Skeletal muscle satellite cell (primary cell): Measurements from ENCODE around the gene NCKAP5L.
"Not testable (repeated sequence)": the region's sequence is repeated elsewhere in the genome, so short reads cannot be mapped to it uniquely, and the experiment has no call there.

Experiments
- H3K27me3 ChIP-seq: 2 replicates; pipeline ENCODE4 v1.7.0; 2013; ENCODE audit warnings: low read length; ENCODE audit not compliant: control insufficient read depth, insufficient read depth
- H3K36me3 ChIP-seq: 2 replicates; pipeline ENCODE4 v1.7.0; 2013; ENCODE audit warnings: mild to moderate bottlenecking, control low read depth, low read length; ENCODE audit not compliant: insufficient read depth
- H3K4me1 ChIP-seq: 2 replicates; pipeline ENCODE4 v1.7.0; 2013; ENCODE audit warnings: low read length; ENCODE audit not compliant: control insufficient read depth, insufficient read depth
- H3K4me2 ChIP-seq: 2 replicates; pipeline ENCODE4 v1.7.0; 2013; ENCODE audit warnings: mild to moderate bottlenecking, low read length
- H3K4me3 ChIP-seq: 2 replicates; pipeline ENCODE4 v1.7.0; 2013; ENCODE audit warnings: low read length
- H3K9ac ChIP-seq: 2 replicates; pipeline ENCODE4 v1.7.0; 2013; ENCODE audit warnings: mild to moderate bottlenecking, low read depth, low read length, moderate library complexity
- H3K9me3 ChIP-seq: replicated peaks from 2 replicates; pipeline ENCODE4 v1.7.0; 2013; ENCODE audit warnings: mild to moderate bottlenecking, control low read depth, low read length

Gene NCKAP5L

DNA sequence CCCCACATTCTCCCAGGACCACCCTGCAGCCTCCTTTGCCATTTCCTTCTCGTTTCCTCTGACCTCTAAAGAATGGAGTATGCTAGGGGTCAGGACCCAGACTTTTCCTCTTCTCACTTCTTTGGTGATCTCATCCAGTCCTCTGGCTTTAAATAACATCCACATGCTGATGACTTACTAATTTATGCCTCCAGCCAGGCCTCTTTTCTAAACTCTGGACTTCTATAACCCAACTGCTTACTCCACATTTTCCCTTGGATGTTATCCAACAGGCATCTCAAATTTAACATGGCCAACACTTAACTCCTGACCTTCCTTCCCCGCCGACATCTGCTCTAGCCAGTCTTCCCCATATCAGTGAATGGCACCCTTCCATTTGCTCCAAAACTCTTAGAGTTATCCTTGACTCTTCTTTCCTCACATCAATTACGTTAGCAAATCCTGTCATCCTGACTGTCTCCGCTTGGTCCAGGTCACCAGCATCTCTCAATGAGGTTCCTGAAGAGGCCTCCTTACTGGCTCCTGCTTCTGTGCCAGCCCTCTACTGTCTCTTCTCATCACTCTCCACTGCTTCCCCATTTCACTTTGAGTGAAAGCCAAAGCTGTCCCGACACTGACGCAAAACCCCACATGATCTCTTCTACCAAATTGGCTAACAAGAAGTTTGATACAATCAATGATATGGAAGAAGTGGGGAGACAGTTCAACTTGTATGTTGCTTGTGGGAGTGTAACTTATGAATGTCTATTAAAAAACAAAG lies 44.1 kb downstream of the NCKAP5L start:
- no peak overlapping the region for H3K4me3 ChIP-seq
- H3K9me3 ChIP-seq, result peaks cover 6% of the 10 kb centered on the region
- H3K27me3 ChIP-seq, result peaks cover 4% of the 10 kb centered on the region
- no peaks in the 10 kb centered on the region for H3K36me3 ChIP-seq
- H3K4me2 ChIP-seq, result no peak overlapping the region
- no peak overlapping the region for H3K9ac ChIP-seq
- H3K4me1 ChIP-seq, result peaks cover 16% of the 10 kb centered on the region

DNA sequence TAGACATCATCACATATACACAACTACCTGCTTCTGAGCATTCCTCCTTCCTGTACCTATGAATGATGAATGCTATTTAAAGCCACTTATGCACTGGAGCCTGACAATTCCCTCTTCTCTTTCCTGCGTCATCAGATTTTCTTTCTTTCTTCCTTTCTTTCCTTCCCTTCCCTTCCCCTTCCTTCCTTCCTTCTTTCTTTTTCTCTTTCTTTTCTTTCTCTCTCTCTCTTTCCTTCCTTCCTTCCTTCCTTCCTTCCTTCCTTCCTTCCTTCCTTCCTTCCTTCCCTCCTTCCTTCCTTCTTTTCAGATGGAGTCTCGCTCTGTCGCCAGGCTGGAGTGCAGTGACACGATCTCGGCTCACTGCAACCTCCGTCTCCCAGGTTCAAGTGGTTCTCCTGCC lies 47.3 kb downstream of the NCKAP5L start:
- H3K27me3 ChIP-seq, H3K4me3 ChIP-seq, H3K4me2 ChIP-seq, H3K9me3 ChIP-seq, H3K36me3 ChIP-seq, H3K9ac ChIP-seq: not testable (repeated sequence)
- peaks cover 16% of the 10 kb centered on the region for H3K4me1 ChIP-seq

DNA sequence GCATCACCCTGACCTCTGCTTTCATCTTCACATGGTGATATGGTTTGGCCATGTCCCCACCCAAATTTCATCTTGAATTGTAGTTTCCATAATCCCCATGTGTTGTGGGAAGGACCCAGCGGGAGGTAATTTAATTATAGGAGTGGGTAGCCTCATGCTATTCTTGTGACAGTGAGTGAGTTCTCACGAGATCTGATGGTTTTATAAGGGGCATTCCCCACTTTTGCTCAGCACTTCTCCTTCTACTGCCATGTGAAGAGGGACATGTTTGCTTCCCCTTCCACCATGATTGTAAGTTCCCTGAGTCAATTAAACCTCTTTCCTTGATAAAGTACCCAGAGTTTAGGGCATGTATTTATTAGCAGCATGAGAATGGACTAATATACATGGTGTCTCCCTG lies 48.6 kb downstream of the NCKAP5L start:
- Histone ChIP-seq H3K9me3 (no peaks in the 10 kb centered on the region), H3K36me3 (no peaks in the 10 kb centered on the region), H3K4me2 (no peak overlapping the region), H3K9ac (no peak overlapping the region), H3K4me3 (no peak overlapping the region), H3K27me3 (peaks cover 4% of the 10 kb centered on the region), H3K4me1 (peaks cover 10% of the 10 kb centered on the region)

DNA sequence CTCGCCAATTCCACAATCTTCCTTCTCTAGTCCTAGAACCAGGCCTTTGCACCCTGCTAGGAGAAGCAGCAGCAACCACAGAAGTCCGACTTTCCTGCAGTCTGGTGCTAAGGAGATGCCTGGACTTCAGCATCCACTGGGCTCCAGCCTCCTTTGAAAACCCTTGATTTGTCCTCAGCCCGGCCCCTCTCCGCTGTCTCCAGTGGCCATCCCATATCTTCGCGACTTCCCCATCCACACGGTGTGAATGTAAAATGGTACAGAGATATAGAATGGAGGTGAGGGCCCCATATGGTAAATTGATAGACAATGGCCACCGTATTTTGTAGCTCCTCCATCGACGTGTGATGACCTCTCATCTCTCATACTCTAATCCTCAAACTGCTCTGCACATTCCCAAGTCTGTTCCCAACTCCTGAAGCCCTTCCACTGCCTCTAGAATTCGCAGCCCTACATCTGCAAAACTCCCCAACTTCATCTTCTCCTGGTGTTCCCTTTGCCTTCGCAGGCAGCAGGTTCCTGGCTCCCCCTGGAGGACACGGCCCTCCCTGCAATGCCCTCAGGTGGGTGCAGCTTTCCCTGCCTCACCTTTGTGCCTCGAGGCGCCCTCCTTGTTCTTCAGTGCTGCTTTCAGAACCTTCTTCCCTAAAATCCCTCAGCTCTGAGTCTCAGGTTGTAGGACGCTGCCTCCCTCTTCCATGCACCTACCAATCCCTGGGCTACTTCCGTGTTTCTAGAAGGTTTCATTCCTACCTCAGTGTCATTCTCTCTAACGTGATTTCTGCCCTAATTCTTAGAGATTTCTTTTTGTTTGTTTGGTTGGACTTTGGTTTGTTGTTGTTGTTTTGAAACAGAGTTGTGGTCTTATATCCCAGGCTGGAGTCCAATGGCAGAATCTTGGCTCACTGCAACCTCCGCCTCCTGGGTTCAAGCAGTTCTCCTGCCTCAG lies 50.1 kb downstream of the NCKAP5L start:
- no peak overlapping the region for H3K9ac ChIP-seq
- peaks cover 4% of the 10 kb centered on the region for H3K27me3 ChIP-seq
- no peaks in the 10 kb centered on the region for H3K9me3 ChIP-seq
- no peak overlapping the region for H3K4me2 ChIP-seq
- no peaks in the 10 kb centered on the region for H3K4me1 ChIP-seq
- no peaks in the 10 kb centered on the region for H3K36me3 ChIP-seq
- H3K4me3 ChIP-seq, result no peak overlapping the region

DNA sequence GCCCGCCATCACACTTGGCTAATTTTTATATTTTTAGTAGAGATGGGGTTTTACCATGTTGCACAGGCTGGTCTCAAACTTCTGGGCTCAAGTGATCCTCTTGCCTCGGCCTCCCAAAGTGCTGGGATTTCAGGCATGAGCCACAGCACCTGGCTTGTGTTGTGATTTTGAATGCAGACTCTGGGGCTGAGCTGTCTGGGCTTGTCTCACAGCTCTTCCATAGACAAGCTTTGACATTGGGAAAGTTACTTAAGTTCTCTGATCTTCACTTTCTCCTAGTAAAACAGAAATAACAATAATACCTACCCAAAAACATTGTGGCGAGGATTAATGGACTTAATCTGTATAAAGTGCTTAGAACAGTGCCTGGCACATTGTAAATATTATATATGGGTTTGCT lies 50.9 kb downstream of the NCKAP5L start:
- no peaks in the 10 kb centered on the region for H3K4me1 ChIP-seq
- no peak overlapping the region for H3K4me2 ChIP-seq
- no peaks in the 10 kb centered on the region for H3K36me3 ChIP-seq
- H3K9ac ChIP-seq, result no peak overlapping the region
- H3K4me3 ChIP-seq, result no peak overlapping the region
- no peaks in the 10 kb centered on the region for H3K9me3 ChIP-seq
- H3K27me3 ChIP-seq, result peaks cover 4% of the 10 kb centered on the region

DNA sequence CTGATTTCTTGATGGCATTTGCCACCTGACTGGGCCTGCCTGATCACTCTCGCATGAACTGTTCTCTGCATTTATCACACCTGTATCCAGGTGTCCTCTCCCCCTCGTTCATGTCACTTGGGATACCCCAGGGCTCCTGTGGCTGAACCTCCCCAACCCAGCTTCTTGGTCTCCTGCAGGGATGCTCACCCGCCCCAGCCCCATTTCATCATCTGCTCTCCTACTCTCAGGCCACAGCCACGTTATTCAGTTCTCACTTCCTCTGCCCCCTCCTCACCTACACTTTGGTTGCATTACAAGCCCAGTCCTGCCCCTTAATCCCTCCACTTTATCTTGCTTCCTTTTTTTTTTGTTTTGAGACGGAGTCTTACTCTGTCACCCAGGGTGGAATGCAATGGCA lies 51.4 kb downstream of the NCKAP5L start:
- H3K36me3 ChIP-seq, result no peaks in the 10 kb centered on the region
- no peaks in the 10 kb centered on the region for H3K4me1 ChIP-seq
- H3K4me3 ChIP-seq, result no peak overlapping the region
- H3K9me3 ChIP-seq, result no peaks in the 10 kb centered on the region
- no peak overlapping the region for H3K9ac ChIP-seq
- no peak overlapping the region for H3K4me2 ChIP-seq
- peaks cover 4% of the 10 kb centered on the region for H3K27me3 ChIP-seq

DNA sequence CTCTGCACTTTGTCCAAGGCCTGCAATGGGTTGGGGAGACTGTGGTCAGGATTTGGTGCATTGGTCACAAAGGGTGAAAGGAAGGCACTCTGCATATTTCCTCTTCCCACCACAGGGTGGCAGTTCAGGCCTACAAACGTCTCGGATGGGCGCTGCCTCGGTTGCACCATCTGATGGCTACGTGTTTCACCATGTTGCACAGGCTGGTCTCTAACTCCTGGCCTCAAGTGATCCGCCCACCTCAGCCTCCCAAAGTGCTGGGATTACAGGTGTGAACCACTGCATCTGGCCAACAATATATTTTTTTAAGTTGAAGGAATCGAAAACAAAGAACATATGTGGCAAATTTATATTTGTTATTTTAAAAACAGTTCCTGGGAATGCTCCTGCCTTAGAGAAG lies 51.8 kb downstream of the NCKAP5L start:
- Histone ChIP-seq H3K4me2 (no peak overlapping the region), H3K9me3 (no peaks in the 10 kb centered on the region), H3K4me3 (no peak overlapping the region), H3K36me3 (no peaks in the 10 kb centered on the region), H3K27me3 (peaks cover 4% of the 10 kb centered on the region), H3K9ac (no peak overlapping the region), H3K4me1 (no peaks in the 10 kb centered on the region)

DNA sequence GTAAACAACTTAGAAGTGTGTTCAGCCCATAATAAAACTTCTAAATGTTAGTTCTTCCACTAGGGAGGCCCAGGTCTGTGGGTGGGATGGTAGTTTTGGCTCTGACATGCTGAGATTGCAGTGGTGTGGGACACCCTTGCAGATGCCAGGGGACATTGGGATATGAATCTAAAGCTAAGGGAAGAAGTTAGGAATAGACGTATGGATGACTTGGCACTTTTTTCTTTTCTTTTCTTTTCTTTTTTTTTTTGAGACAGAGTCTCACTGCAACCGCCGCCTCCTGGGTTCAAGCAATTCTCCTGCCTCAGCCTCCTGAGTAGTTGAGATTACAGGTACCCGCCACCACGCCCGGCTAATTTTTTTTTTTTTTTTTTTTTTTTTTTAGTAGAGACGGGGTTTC lies 55.1 kb downstream of the NCKAP5L start:
- not testable (repeated sequence) for H3K4me2 ChIP-seq

DNA sequence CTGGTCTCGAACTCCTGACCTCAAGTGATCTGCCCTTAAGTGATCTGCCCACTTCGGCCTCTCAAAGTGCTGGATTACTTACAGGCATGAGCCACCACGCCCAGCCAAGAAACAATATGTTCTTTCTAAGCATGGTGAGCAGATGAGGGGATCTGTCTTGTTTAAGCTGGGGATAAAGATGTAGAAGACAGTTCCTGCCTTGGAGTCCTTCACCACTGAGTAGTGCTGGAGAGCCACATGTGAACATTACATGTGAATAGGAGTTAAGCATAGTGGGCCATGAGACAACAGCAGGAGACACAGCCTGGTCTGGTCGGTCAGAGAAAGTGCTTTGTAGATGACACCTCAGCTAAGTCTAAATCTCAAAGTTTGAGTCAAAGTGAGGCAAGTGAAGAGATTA lies 60.9 kb downstream of the NCKAP5L start:
- Histone ChIP-seq H3K4me1 (no peaks in the 10 kb centered on the region), H3K9ac (no peak overlapping the region), H3K4me3 (no peak overlapping the region), H3K9me3 (no peaks in the 10 kb centered on the region), H3K4me2 (no peak overlapping the region), H3K36me3 (peaks cover 28% of the 10 kb centered on the region), H3K27me3 (no peaks in the 10 kb centered on the region)

More for the DNA sequence above, 55.1 kb downstream of the NCKAP5L start:
- H3K9ac ChIP-seq, H3K27me3 ChIP-seq, H3K4me1 ChIP-seq, H3K9me3 ChIP-seq, H3K36me3 ChIP-seq, H3K4me3 ChIP-seq: not testable (repeated sequence)

DNA sequence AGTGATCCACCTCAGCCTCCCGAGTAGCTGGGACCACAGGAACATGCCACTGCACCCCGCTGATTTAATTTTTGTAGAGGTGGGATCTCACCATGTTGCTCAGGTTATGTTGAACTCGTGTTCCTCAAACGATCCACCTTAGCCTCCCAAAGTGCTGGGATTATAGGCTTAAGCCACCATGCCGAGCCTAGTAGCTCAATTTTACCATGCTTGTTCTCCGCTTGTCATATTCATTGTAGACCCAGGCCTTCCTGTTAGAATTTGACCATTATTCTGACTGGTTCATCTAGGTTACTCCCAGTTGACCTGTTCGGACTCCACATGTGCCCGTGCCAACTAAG lies 62.1 kb downstream of the NCKAP5L start:
- no peaks in the 10 kb centered on the region for H3K27me3 ChIP-seq

DNA sequence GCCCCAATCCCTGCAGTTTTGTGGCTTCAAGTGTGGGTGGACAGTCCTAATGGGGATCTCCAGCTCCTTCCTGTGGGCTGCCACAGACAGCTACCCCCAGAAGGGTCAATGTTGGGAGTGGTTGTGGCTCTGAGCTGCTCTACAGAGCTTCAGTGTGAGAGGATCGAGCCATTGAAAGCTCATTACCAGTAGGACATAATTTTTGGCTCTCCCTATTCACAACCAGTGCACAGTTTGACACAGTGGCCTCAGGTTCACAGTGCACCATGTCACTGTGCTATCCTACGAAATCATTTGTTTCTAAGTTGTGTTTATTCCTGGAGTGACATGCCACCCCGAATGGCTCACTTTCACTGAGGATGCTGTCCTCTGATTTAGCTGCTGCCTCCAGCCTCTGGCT lies 64.1 kb downstream of the NCKAP5L start:
- no peak overlapping the region for H3K9ac ChIP-seq
- no peaks in the 10 kb centered on the region for H3K4me1 ChIP-seq
- H3K4me3 ChIP-seq, result no peak overlapping the region
- no peak overlapping the region for H3K4me2 ChIP-seq
- H3K36me3 ChIP-seq, result peaks cover 54% of the 10 kb centered on the region
- no peaks in the 10 kb centered on the region for H3K9me3 ChIP-seq
- no peaks in the 10 kb centered on the region for H3K27me3 ChIP-seq

More for the DNA sequence above, 62.1 kb downstream of the NCKAP5L start:
- Histone ChIP-seq H3K36me3 (peaks cover 40% of the 10 kb centered on the region), H3K4me3 (no peak overlapping the region), H3K9me3 (no peaks in the 10 kb centered on the region), H3K4me1 (no peaks in the 10 kb centered on the region), H3K9ac (no peak overlapping the region), H3K4me2 (no peak overlapping the region)
